NCI-H1417 treated with DMSO at 0.1 percent for 48 hours (cell line): ENCODE data around the gene SLC25A10.

Experiments used
- DNase-seq: peaks from one replicate; lab custom pipeline; 2025; lab: John Stamatoyannopoulos, UW

Gene SLC25A10

GRCh38 chr17:81687770-81688541 lies 24.1 kb upstream of the SLC25A10 start:
- no peak for DNase-seq

GRCh38 chr17:81688616-81689015 lies 23.5 kb upstream of the SLC25A10 start:
- DNase-seq, result no peak

GRCh38 chr17:81690066-81690465 lies 22.0 kb upstream of the SLC25A10 start:
- DNase-seq, result no peak

GRCh38 chr17:81690549-81690948 lies 21.5 kb upstream of the SLC25A10 start:
- DNase-seq, result no peak

GRCh38 chr17:81691196-81691595 lies 20.9 kb upstream of the SLC25A10 start:
- DNase-seq, result no peak

GRCh38 chr17:81691608-81692007 lies 20.5 kb upstream of the SLC25A10 start:
- no peak for DNase-seq

GRCh38 chr17:81693509-81694210 lies 18.4 kb upstream of the SLC25A10 start:
- DNase-seq, result no peak

- DNase-seq, result no peak
Observed at GRCh38 chr17:81694810-81695209, 17.3 kb upstream of the SLC25A10 start.

- no peak for DNase-seq
Observed at GRCh38 chr17:81695211-81695610, 16.9 kb upstream of the SLC25A10 start.

- DNase-seq, result no peak
Observed at GRCh38 chr17:81695801-81696200, 16.3 kb upstream of the SLC25A10 start.

GRCh38 chr17:81696218-81696941 lies 15.7 kb upstream of the SLC25A10 start:
- DNase-seq, result no peak

- no peak for DNase-seq
Observed at GRCh38 chr17:81697261-81698044, 14.6 kb upstream of the SLC25A10 start.

GRCh38 chr17:81700353-81701287 lies 11.5 kb upstream of the SLC25A10 start:
- DNase-seq, result no peak

GRCh38 chr17:81701288-81702071 lies 10.6 kb upstream of the SLC25A10 start:
- no peak for DNase-seq

- peak; percentile 50 for DNase-seq
Observed at GRCh38 chr17:81702934-81703746, 8.9 kb upstream of the SLC25A10 start, which contains the start of gene MRPL12. TSS of gene MRPL12 (plus strand) at chr17:81703367. CDS start at chr17:81703502, 135 bp downstream.

GRCh38 chr17:81703747-81704654 lies 8.1 kb upstream of the SLC25A10 start:
- DNase-seq, result no peak

- DNase-seq, result no peak
Observed at GRCh38 chr17:81705518-81706231, 6.4 kb upstream of the SLC25A10 start.
